NCI-H1105 (cell line): ENCODE measurements around the gene SMARCAL1.
A peak's percentile ranks its signal among the peaks of the same experiment; 100 is the strongest.
"Not testable (repeated sequence)": the region's sequence is repeated elsewhere in the genome, so short reads cannot be mapped to it uniquely, and the experiment has no call there.

Source experiments
- DNase-seq: peaks from one replicate; lab custom pipeline; 2025; lab: John Stamatoyannopoulos, UW

SMARCAL1 gene

DNA sequence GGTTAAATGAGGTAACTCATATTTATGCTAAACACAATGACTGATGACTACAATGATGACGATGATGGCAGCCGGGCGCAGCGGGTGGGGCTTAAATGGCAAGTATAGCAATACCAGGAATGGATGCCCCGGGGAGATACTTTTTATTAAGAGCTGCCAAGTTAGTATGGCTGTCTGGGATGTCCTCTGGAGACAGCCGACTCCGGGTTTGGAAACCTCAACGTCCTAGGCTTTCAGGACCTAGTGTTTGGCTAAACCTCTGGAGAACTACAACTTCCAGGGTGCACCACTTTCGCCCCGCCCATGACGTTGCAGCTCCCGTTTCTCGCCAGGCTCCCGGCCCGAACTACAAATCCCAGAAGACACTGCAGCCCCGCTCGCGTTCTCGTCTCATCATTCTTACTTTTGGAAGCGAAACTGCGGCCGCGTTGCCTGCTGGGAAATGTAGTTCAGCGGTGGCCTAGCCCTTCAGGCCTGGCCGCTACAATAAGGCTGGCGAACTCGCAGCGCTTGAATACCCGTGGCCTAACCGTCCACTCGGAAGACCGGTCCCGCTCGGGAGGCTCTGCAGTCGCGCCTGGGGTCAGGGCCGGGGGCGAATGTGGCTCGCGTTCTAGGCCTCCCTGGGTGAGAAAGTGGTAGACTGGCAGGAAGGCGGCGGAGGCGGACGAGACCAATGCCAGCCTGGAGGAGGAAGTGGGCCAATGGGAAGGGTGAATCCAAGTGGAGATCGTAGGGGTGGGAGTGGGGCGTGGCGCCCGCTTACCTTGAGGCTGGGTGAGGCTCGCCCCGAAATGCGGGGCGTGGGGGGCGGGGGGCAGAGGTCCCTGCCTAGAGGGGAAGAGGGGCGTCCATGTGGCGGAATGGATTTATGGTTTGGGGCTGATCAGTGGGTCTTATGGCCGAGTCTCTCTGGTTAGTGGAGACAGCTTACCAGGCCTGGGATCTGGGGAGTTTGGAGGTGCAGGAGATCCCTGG is at the start of gene SMARCAL1:
Gene SMARCAL1, plus strand, starts transcription at position 463 of the 978 bp plus-strand sequence. CDS start 2,221 bp downstream, outside the sequence.
- peak; percentile 95 for DNase-seq

- DNase-seq: peak; percentile 26
Measured at GRCh38 chr2:216362730-216363129, 49.6 kb upstream of the SMARCAL1 start.

- DNase-seq: no peak
Measured at GRCh38 chr2:216363221-216363620, 49.1 kb upstream of the SMARCAL1 start.

- no peak for DNase-seq
Measured at GRCh38 chr2:216365518-216365917, 46.8 kb upstream of the SMARCAL1 start.

GRCh38 chr2:216366777-216367471 is 45.4 kb upstream of the SMARCAL1 start:
- no peak for DNase-seq

DNA sequence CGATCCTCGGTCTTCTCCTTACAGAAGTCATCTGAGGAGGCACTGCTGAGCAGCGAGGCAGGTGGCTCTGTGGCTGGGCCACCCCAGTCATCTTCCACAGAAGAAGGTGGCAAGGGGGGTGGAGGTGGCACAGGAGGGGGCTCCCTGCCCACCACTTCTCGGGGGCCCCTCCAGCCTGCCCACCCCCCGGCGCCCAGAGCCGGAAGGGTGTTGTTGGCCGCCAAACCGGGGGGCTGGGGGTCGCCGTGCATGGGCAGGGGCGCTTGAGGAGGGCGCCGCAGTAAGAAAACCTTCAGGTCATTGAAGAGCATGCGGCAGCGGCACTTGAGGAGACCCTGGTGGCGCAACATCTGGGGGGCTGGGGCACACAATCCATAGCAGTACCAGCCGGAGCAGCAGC is 42.5 kb upstream of the SMARCAL1 start:
- DNase-seq: no peak

GRCh38 chr2:216370961-216371712 is 41.1 kb upstream of the SMARCAL1 start:
- peak; percentile 12 for DNase-seq

DNA sequence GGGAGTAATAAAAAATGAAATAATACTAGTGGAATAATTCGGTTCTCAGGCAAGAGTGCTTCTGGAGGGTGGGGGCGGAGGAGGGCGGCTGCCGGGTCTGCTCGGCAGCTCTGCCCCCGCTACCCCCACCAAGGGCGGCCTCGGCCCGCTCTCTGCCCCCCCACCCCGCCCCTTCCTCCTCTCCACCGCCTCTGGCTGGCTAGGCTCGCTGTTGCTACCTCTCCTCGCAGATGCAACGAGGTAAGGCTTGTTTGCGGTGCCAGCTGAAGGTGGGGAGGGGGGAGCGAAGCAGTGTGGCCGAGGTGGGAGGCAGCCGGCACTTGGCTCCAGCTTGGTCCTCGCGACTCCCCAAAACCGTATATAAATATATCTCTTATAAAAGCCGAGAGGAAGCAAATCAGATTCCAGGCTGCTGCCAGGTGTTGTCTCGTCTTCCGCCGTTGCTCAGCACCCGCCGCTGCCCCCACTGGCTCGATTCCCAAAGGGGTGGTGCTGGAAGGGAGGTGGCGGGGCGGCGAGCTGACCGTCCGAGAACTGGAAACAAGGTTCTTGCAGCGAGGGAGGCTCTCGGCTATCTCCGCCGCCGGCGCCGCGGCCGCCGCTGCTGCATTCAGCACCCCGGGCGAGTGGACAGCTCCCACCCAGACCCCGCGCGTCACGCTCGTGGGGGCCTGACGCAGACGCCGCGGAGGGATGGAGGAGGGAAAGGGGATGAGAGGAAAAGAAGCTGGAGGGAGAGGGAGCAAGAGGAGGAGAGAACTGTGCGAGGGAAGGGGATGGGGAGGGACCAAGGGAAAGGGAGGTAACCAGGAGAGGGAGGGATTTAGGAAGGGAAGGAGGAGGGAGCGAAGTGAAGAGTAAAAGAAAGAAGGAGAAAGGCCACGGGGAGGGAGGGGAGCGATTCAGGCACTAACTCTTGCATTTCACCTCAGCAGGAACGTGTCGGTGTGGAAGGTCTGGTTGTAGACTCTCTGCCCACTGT is 40.3 kb upstream of the SMARCAL1 start, which contains the start of gene MARCHF4:
Gene MARCHF4, minus strand, starts transcription at position 763 of the 982 bp plus-strand sequence. CDS start 2,223 bp downstream, outside the sequence.
- DNase-seq: peak; percentile 67

- DNase-seq: no peak
Measured at GRCh38 chr2:216372761-216373291, 39.5 kb upstream of the SMARCAL1 start.

GRCh38 chr2:216373896-216374295 is 38.4 kb upstream of the SMARCAL1 start:
- no peak for DNase-seq

GRCh38 chr2:216375286-216375685 is 37.0 kb upstream of the SMARCAL1 start:
- DNase-seq: no peak

- DNase-seq: no peak
Measured at GRCh38 chr2:216379977-216380376, 32.3 kb upstream of the SMARCAL1 start.

- DNase-seq: not testable (repeated sequence)
Measured at GRCh38 chr2:216384409-216384808, 27.9 kb upstream of the SMARCAL1 start.

- DNase-seq: no peak
Measured at GRCh38 chr2:216385478-216385877, 26.8 kb upstream of the SMARCAL1 start.

DNA sequence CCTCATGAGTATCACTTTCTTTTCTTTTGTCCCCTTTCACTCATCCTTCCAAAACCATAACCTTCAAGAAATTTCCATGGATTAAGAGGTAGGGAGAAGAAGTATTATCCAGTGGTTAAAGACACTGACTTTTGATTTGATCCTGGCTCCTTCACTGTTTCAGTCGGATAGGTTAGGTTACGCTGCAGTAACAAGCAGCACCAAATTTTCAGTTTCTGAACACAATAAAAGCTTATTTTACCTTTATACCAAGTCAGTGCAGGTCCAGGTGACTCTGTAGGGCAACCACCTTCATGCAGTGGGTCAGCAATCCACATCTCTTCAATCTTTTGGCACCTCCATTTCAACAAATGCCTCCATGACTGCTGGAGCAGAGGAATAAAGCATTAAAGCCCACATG is 25.0 kb upstream of the SMARCAL1 start:
- DNase-seq: no peak

DNA sequence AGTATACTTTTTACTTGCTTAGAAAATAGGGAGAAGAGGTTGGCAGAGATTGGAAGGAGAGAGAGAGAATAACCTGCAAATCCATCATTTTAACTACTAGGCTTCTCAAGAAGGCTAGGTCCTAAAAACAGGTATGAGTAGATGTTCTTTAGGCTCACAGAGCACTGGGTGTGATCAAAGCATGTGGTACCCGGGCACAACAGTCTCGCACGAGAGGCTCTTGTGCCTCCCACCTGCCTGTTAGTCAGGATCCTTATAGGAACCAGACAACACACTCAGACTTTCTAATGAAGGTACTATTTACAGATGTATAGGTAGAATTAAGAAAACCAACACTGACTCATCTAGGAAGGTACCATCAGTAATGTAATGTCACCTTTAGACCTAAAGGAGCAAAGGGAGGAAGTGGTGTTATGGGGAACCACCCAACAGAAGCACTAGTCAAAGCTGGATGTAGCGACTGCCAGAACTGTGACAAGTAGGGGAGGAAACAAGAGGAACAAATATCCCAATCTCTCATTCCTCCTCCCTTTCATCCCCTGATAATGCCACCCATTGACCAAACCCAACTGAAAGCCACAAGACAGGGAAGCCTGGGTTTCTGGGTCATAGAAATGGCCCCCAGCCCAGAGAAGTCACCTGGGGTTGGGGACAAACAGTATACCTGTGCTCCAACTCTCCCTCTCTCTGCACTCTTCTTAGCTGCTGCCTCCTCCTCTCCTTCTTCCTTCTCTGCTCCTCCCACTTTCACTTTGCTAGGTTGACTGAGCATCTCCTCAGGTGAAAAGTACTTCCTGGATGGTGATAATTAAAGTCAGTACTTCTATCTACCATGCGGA is 24.0 kb upstream of the SMARCAL1 start:
- no peak for DNase-seq

- DNase-seq: no peak
Measured at GRCh38 chr2:216389570-216389969, 22.7 kb upstream of the SMARCAL1 start.

DNA sequence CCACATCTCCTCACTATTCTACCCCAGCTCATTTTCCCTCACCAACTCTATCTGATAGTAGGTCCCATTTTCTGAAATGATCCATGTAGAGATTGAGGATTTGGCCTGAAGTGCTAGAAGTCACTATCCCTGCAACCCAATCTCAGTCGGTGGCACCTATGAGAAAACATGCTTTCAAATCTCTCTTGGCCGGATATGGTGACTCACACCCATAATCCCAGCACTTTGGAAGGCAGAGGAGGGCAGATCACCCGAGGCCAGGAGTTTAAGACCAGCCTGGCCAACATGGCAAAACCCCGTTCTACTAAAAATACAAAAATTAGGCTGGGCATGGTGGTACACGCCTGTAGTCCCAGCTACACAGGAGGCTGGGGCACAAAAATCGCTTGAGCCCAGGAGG is 20.9 kb upstream of the SMARCAL1 start:
- no peak for DNase-seq

GRCh38 chr2:216392018-216392562 is 20.2 kb upstream of the SMARCAL1 start:
- no peak for DNase-seq
